Immature natural killer cell (primary cell): ENCODE results near the gene ELOVL5. TPM values are rescaled to one million over a fixed set of nuclear protein-coding genes. Genes with fewer than 3 reads are reported as not detected.
A peak's percentile ranks its signal among the peaks of the same experiment; 100 is the strongest.
"Not testable (repeated sequence)": the region's sequence is repeated elsewhere in the genome, so short reads cannot be mapped to it uniquely, and the experiment has no call there.

Experiments used
- DNase-seq, 3 donors: peaks; one replicate each; pipeline ENCODE4 v3.0.0; 2022; ENCODE audit warnings: mixed read lengths in 1 of 3
- H3K27ac Mint-ChIP-seq, 6 donors: one replicate each; pipeline ENCODE4 v1.8.0; 2020; ENCODE audit warnings: mixed read lengths in 6 of 6, mild to moderate bottlenecking in 5 of 6, inconsistent platforms in 4 of 6, moderate library complexity in 3 of 6
- H3K27me3 Mint-ChIP-seq, 3 donors: one replicate each; pipeline ENCODE4 v1.8.0; 2020 to 2021; ENCODE audit warnings: low read depth in 3 of 3, mild to moderate bottlenecking in 3 of 3, mixed read lengths in 3 of 3, moderate library complexity in 3 of 3, inconsistent platforms in 1 of 3
- H3K36me3 Mint-ChIP-seq, 3 donors: one replicate each; pipeline ENCODE4 v1.8.0; 2020; ENCODE audit warnings: mixed read lengths in 3 of 3, inconsistent platforms in 2 of 3, mild to moderate bottlenecking in 2 of 3
- H3K4me1 Mint-ChIP-seq, 2 donors: one replicate each; pipeline ENCODE4 v1.8.0; 2020; ENCODE audit warnings: inconsistent platforms in 2 of 2, mild to moderate bottlenecking in 2 of 2, mixed read lengths in 2 of 2, moderate library complexity in 1 of 2
- H3K4me3 Mint-ChIP-seq, 5 donors: one replicate each; pipeline ENCODE4 v1.8.0; 2020; ENCODE audit warnings: mild to moderate bottlenecking in 5 of 5, mixed read lengths in 5 of 5, inconsistent platforms in 3 of 5, moderate library complexity in 3 of 5
- H3K9me3 Mint-ChIP-seq, 6 donors: one replicate each; pipeline ENCODE4 v1.8.0; 2020; ENCODE audit warnings: mild to moderate bottlenecking in 6 of 6, mixed read lengths in 6 of 6, inconsistent platforms in 4 of 6, moderate library complexity in 3 of 6
- polyA plus RNA-seq, 3 donors: library from polyadenylated mRNA; unstranded; fragments of 300-500 nt; fragmentation: Illumina TruSeq; gene quantifications; one replicate each; pipeline ENCODE4 v1.2.3, GENCODE V29; 2021

The ELOVL5 gene
- polyA plus RNA-seq, 3 donors from 2014 or later = 45.4 to 85.2 (median 63.0) TPM

DNA sequence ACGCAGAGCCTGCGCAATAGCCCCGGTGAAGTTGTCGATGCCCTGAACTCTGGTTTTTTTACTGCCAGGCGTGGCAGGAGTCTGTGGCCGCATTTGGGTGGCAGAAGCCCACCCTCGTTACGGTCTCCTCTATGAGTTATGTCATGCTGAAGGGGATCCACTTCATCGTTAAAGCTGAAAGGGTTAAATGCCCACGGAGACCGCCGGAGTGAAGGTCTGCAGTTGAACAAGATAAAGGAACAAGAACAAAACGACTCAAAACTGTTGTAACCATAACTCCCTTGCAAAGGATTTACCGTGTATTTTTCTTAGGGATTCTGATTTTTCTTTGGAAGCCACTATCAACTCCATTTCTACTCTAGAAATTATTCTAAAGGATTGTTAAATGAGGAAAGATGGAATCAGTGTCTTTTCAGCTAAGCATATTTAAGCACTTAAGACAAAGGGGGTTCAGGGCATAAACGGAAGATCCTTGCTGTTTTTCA, 501 bp upstream of the ELOVL5 start:
- H3K36me3 Mint-ChIP-seq = no peaks in the 10 kb centered on the region
- no peak for DNase-seq
- H3K27me3 Mint-ChIP-seq = peaks cover 7 to 32% (median 12%) of the 10 kb centered on the region in 3 donors
- H3K4me3 Mint-ChIP-seq = peak overlapping the region; percentile 93 to 96 (median 96)
- H3K27ac Mint-ChIP-seq = peak overlapping the region; percentile 95 to 98 (median 96)
- peaks cover 39 to 46% of the 10 kb centered on the region in 2 donors for H3K4me1 Mint-ChIP-seq
- no peaks in the 10 kb centered on the region for H3K9me3 Mint-ChIP-seq

GRCh38 chr6:53347921-53348370, 804 bp downstream of the ELOVL5 start:
- H3K9me3 Mint-ChIP-seq = no peaks in the 10 kb centered on the region
- DNase-seq = peak; percentile 39 to 43 (median 43)
- H3K4me1 Mint-ChIP-seq = peaks cover 52 to 57% of the 10 kb centered on the region in 2 donors
- H3K27ac Mint-ChIP-seq = peak overlapping the region; percentile 86 to 95 (median 94)
- H3K36me3 Mint-ChIP-seq = no peaks in the 10 kb centered on the region
- H3K4me3 Mint-ChIP-seq = peak overlapping the region; percentile 94 to 96 (median 96)
- peaks cover 5 to 26% (median 12%) of the 10 kb centered on the region in 3 donors for H3K27me3 Mint-ChIP-seq

DNA sequence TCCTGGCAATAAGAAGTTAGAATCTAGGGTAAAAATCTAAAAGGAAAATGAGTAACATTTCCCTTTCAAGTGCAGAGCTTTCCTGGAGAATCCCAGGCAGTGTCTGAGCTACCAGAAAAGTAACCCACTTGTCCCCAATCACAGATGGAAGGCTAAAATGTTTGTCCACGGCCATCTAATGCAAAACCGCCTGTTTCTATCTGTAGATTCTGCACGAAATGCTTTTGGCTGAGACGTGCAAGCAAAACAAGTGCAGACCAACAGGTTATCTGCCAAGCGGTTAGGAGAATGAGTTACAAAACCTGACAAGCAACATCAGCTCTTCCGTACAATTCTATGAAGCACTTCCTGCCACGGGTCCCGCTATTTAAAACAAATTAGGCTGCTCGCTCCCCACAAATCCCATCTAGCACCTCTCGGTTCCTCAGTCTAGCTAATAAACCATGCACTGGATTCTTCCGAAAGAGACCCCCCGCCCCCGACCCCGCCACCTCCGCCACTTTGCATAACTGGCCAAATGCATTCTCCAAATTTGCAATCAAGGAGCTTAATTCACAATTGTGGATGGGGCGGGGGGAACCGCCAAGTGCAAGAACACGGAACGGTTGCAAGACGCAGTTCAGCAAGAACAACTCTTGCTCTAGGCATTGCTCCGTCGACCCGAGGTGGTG, 1.4 kb downstream of the ELOVL5 start:
- Mint-ChIP-seq H3K36me3 (no peaks in the 10 kb centered on the region), H3K27ac (peak overlapping the region; percentile 86 to 95 (median 94)), H3K27me3 (peaks cover 5 to 24% (median 12%) of the 10 kb centered on the region in 3 donors), H3K9me3 (no peaks in the 10 kb centered on the region), H3K4me3 (peak overlapping the region; percentile 94 to 96 (median 96)), H3K4me1 (peaks cover 56 to 62% of the 10 kb centered on the region in 2 donors)
- peak; percentile 22 to 47 (median 34) for DNase-seq

DNA sequence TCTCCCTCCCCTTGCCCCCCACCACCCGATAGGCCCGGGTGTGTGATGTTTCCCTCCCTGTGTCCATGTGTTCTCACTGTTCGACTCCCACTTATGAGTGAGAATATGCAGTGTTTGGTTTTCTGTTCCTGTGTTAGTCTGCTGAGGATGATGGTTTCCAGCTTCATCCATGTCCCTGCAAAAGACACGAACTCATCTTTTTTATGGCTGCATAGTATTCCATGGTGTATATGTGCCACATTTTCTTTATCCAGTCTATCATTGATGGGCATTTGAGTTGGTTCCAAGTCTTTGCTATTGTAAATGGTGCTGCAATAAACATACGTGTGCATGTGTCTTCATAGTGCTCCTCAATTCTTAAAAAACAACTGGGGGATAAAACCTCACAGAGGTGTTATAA, 2.7 kb downstream of the ELOVL5 start:
- H3K27me3 Mint-ChIP-seq = peaks cover 5 to 20% (median 12%) of the 10 kb centered on the region in 3 donors
- not testable (repeated sequence) for H3K9me3 Mint-ChIP-seq, H3K36me3 Mint-ChIP-seq, DNase-seq
- peaks cover 69 to 76% of the 10 kb centered on the region in 2 donors for H3K4me1 Mint-ChIP-seq
- H3K27ac Mint-ChIP-seq = peak overlapping the region; percentile 81 to 95 (median 93)
- H3K4me3 Mint-ChIP-seq = peak overlapping the region; percentile 94 to 96 (median 96)

DNA sequence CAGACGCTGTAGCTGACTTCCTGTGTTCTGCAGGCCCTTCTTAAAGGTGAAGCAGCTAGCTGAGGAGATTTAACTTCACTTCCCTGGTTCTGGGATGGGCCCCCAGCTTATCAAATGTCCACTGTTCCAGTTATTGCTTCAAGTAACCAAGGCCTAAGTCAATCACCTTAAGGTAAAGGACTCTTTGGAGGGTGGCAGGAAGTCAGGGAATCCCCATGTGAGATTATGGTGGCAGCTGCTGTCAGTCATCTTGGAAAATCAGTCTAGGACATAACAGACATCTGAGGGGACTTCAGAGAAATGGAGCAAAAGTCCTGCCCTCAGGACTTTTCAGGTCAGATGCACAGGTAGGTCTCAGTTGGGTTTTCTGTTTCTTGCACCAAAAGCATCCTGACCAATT, 3.8 kb downstream of the ELOVL5 start:
- H3K27me3 Mint-ChIP-seq = peaks cover 5 to 20% (median 12%) of the 10 kb centered on the region in 3 donors
- peaks cover 75 to 82% of the 10 kb centered on the region in 2 donors for H3K4me1 Mint-ChIP-seq
- peak overlapping the region in 2 of 5 donors; percentile 23 to 47 for H3K4me3 Mint-ChIP-seq
- H3K36me3 Mint-ChIP-seq = no peaks in the 10 kb centered on the region
- DNase-seq = no peak
- peak overlapping the region; percentile 42 to 95 (median 85) for H3K27ac Mint-ChIP-seq
- no peaks in the 10 kb centered on the region for H3K9me3 Mint-ChIP-seq

DNA sequence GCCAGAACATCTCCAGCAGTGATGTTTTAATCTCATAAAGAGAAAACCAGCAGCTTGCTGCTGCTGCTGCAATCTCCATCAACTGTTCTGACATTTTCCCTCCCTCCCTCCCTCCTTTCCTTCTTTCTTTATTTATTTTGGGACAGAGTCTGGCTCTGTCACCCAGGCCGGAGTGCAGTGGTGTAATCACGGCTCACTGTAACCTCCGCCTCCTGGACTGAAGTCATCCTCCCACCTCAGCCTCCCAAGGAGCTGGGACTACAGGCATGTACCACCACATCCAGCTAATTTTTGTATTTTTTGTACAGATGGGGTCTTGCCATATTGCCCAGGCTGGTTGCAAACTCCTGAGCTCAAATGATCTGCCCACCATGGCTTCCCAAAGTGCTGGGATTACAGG, 5.7 kb downstream of the ELOVL5 start:
- Mint-ChIP-seq H3K27ac (peak overlapping the region in 5 of 6 donors; percentile 15 to 56 (median 37)), H3K9me3 (no peaks in the 10 kb centered on the region), H3K4me3 (no peak overlapping the region), H3K27me3 (peaks cover 2 to 10% (median 7%) of the 10 kb centered on the region in 3 donors), H3K36me3 (no peaks in the 10 kb centered on the region), H3K4me1 (peaks cover 82 to 88% of the 10 kb centered on the region in 2 donors)
- no peak for DNase-seq

- H3K4me1 Mint-ChIP-seq = peaks cover 89 to 92% of the 10 kb centered on the region in 2 donors
- H3K36me3 Mint-ChIP-seq = no peaks in the 10 kb centered on the region
- no peaks in the 10 kb centered on the region for H3K9me3 Mint-ChIP-seq
- no peak for DNase-seq
- no peak overlapping the region for H3K27ac Mint-ChIP-seq
- H3K27me3 Mint-ChIP-seq = peaks cover 0 to 7% (median 0%) of the 10 kb centered on the region in 3 donors
- H3K4me3 Mint-ChIP-seq = no peak overlapping the region
These were observed 6.5 kb downstream of the ELOVL5 start for GRCh38 chr6:53342217-53342616.

DNA sequence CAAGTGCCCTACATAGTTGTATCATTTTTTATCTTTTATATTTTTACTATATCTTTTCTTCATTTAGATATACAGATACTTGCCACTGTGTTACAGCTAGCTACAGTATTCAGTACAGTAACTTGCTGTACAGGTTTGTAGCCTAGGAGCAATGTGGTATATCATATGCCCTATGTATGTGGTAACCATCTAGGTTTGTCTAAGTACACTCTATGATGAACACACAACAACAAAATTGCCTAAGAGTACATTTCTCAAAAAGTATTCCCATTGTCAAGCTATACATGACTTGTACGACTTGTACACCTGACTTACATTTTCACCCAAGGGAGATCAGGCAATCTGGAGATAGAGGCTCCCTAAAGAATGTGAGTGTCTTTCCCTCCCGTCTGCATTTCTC, 8.2 kb downstream of the ELOVL5 start:
- DNase-seq = no peak
- H3K4me3 Mint-ChIP-seq = no peak overlapping the region
- H3K9me3 Mint-ChIP-seq = no peaks in the 10 kb centered on the region
- H3K27me3 Mint-ChIP-seq = peaks cover 0 to 4% (median under 1%) of the 10 kb centered on the region in 3 donors
- no peaks in the 10 kb centered on the region for H3K36me3 Mint-ChIP-seq
- H3K27ac Mint-ChIP-seq = peak overlapping the region in 1 of 6 donors; percentile 35
- H3K4me1 Mint-ChIP-seq = peaks cover 89 to 92% of the 10 kb centered on the region in 2 donors

DNA sequence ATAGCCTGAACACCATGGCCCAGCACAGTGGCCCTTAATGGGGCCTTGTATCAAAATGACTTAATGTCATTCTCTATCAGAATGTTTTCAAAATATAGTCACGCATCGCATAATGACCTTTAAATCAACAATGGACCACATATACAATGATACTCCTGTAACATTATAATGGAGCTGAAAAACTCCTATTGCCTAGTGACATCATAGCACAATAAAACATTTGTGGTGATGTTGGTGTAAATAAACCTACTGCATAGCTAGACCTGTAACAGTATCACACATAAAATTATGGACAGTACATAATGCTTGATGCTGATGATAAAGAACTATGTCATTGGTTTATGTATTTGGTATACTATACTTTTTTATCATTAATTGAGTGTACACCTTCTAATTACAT, 9.3 kb downstream of the ELOVL5 start:
- Mint-ChIP-seq H3K4me3 (no peak overlapping the region), H3K27ac (peak overlapping the region in 4 of 6 donors; percentile 9 to 63 (median 38)), H3K36me3 (no peaks in the 10 kb centered on the region), H3K9me3 (no peaks in the 10 kb centered on the region), H3K27me3 (peaks cover 0 to 3% (median 3%) of the 10 kb centered on the region in 3 donors), H3K4me1 (peaks cover 90 to 92% of the 10 kb centered on the region in 2 donors)
- no peak for DNase-seq

GRCh38 chr6:53338304-53338703, 10.4 kb downstream of the ELOVL5 start:
- Mint-ChIP-seq H3K27me3 (peaks cover 0 to 3% (median 3%) of the 10 kb centered on the region in 3 donors), H3K4me1 (peaks cover 87 to 92% of the 10 kb centered on the region in 2 donors), H3K36me3 (no peaks in the 10 kb centered on the region), H3K9me3 (no peaks in the 10 kb centered on the region), H3K27ac (peak overlapping the region; percentile 55 to 99 (median 96)), H3K4me3 (peak overlapping the region in 1 of 5 donors; percentile 26)
- DNase-seq = no peak

DNA sequence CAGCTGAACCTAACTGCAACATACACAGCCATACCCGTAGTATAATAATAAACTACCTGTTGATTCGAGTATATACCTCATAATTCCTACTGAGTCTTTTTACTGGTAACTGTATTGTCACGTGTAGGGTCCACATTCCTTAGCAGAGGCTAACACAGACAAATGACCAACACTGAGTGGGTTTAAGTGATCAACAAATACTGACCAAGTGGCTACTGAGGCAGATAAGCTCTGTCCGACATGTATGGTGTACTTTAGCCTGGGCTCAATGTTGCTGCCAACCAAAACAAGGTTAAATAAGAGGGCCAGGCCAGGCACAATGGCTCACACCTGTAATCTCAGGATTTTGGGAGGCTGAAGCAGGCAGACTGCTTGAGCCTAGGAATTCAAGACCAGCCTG, 12.7 kb downstream of the ELOVL5 start:
- H3K4me1 Mint-ChIP-seq = peaks cover 87 to 94% of the 10 kb centered on the region in 2 donors

GRCh38 chr6:53335224-53335994, 13.3 kb downstream of the ELOVL5 start:
- peaks cover 0 to 4% (median 3%) of the 10 kb centered on the region in 3 donors for H3K27me3 Mint-ChIP-seq
- H3K4me3 Mint-ChIP-seq = peak overlapping the region; percentile 83 to 91 (median 87)
- H3K4me1 Mint-ChIP-seq = peaks cover 85 to 93% of the 10 kb centered on the region in 2 donors
- H3K27ac Mint-ChIP-seq = peak overlapping the region; percentile 96 to 100 (median 98)
- peaks cover 0 to 3% (median 0%) of the 10 kb centered on the region in 3 donors for H3K36me3 Mint-ChIP-seq
- H3K9me3 Mint-ChIP-seq = no peaks in the 10 kb centered on the region
- DNase-seq = peak; percentile 72 to 75 (median 75)

More for the DNA sequence above, 12.7 kb downstream of the ELOVL5 start:
- H3K27me3 Mint-ChIP-seq = peaks cover 0 to 4% (median 3%) of the 10 kb centered on the region in 3 donors
- H3K9me3 Mint-ChIP-seq = no peaks in the 10 kb centered on the region
- no peak for DNase-seq
- no peaks in the 10 kb centered on the region for H3K36me3 Mint-ChIP-seq
- H3K27ac Mint-ChIP-seq = peak overlapping the region; percentile 96 to 100 (median 98)
- peak overlapping the region; percentile 83 to 91 (median 87) for H3K4me3 Mint-ChIP-seq
